CD14-positive monocyte (primary cell): ENCODE results near the gene RGS19. TPM values are rescaled to one million over a fixed set of nuclear protein-coding genes. Genes with fewer than 3 reads are reported as not detected.

Source experiments
- DNase-seq, 3 donors: peaks; one replicate each; pipeline ENCODE4 v3.0.0-alpha.2; 2011 to 2022
- H2AFZ ChIP-seq: 2 replicates; pipeline ENCODE4 v1.6.0; 2012; ENCODE audit warnings: mild to moderate bottlenecking, low read depth, low read length, inconsistent platforms; ENCODE audit not compliant: insufficient read depth, poor library complexity, severe bottlenecking
- H3K27ac ChIP-seq, 2 donors: 1 replicate in 1 of 2; 2 replicates in 1 of 2; pipeline ENCODE4 v1.5.1; 2012 to 2013; ENCODE audit warnings: low read length in 2 of 2, control low read depth in 1 of 2, inconsistent platforms in 1 of 2, low read depth in 1 of 2, mild to moderate bottlenecking in 1 of 2
- H3K27me3 ChIP-seq, 2 donors: one replicate each; pipeline versions ENCODE4 v1.6.0 to v1.6.1; 2011 to 2013; ENCODE audit warnings: low read length in 2 of 2; ENCODE audit not compliant: control insufficient read depth in 2 of 2, insufficient read depth in 2 of 2
- H3K36me3 ChIP-seq, 2 donors: replicated peaks in 1 of 2; 1 replicate in 1 of 2; 2 replicates in 1 of 2; pipeline versions ENCODE4 v1.5.1 to v1.6.1; 2012 to 2013; ENCODE audit warnings: low read length in 2 of 2, control low read depth in 1 of 2, inconsistent platforms in 1 of 2, mild to moderate bottlenecking in 1 of 2; ENCODE audit not compliant: insufficient read depth in 2 of 2, control insufficient read depth in 1 of 2
- H3K4me1 ChIP-seq, 2 donors: 1 replicate in 1 of 2; 2 replicates in 1 of 2; pipeline versions ENCODE4 v1.5.1 to v1.6.1; 2012 to 2013; ENCODE audit warnings: low read length in 2 of 2, control low read depth in 1 of 2, inconsistent platforms in 1 of 2, mild to moderate bottlenecking in 1 of 2, moderate library complexity in 1 of 2; ENCODE audit not compliant: insufficient read depth in 2 of 2, control insufficient read depth in 1 of 2
- H3K4me2 ChIP-seq: replicated peaks from 2 replicates; pipeline ENCODE3; 2012; ENCODE audit warnings: low read length, moderate library complexity, mild to moderate bottlenecking; ENCODE audit not compliant: poor library complexity, severe bottlenecking; ENCODE audit errors: extremely low read depth
- H3K4me3 ChIP-seq, 3 experiments: fragments of 200-600 bp in 1 of 3; sonication (generic) in 1 of 3; replicated peaks in 1 of 3; 1 replicate in 2 of 3; 2 replicates in 1 of 3; pipeline ENCODE4 v1.5.1; 2011 to 2013; ENCODE audit warnings: low read length in 3 of 3, mild to moderate bottlenecking in 3 of 3, control low read depth in 2 of 3, low read depth in 2 of 3, inconsistent platforms in 1 of 3, moderate library complexity in 1 of 3
- H3K79me2 ChIP-seq: 2 replicates; pipeline ENCODE4 v1.6.0; 2012; ENCODE audit warnings: mild to moderate bottlenecking, control low read depth, inconsistent platforms, low read length, moderate library complexity; ENCODE audit not compliant: insufficient read depth
- H3K9ac ChIP-seq: 2 replicates; pipeline ENCODE4 v1.6.0; 2017; ENCODE audit warnings: low read length, mild to moderate bottlenecking; ENCODE audit not compliant: insufficient read depth, poor library complexity, severe bottlenecking
- H3K9me3 ChIP-seq, 2 donors: replicated peaks in 1 of 2; 1 replicate in 1 of 2; 2 replicates in 1 of 2; pipeline versions ENCODE4 v1.5.1 to v1.6.1; 2012 to 2013; ENCODE audit warnings: low read length in 2 of 2, control low read depth in 1 of 2; ENCODE audit not compliant: control insufficient read depth in 1 of 2, insufficient read depth in 1 of 2
- H4K20me1 ChIP-seq: 2 replicates; pipeline ENCODE4 v1.6.0; 2012; ENCODE audit warnings: mild to moderate bottlenecking, low read length, control low read depth, moderate library complexity; ENCODE audit not compliant: insufficient read depth
- H3K27ac Mint-ChIP-seq, 7 donors: one replicate each; pipeline ENCODE4 v1.8.0; 2020; ENCODE audit warnings: mild to moderate bottlenecking in 7 of 7, mixed read lengths in 7 of 7, moderate library complexity in 6 of 7, inconsistent platforms in 2 of 7
- H3K27me3 Mint-ChIP-seq, 3 donors: one replicate each; pipeline ENCODE4 v1.8.0; 2021 to 2022; ENCODE audit warnings: low read depth in 3 of 3, mild to moderate bottlenecking in 3 of 3, mixed read lengths in 3 of 3, moderate library complexity in 3 of 3, inconsistent platforms in 1 of 3
- H3K36me3 Mint-ChIP-seq, 2 donors: one replicate each; pipeline ENCODE4 v1.8.0; 2020; ENCODE audit warnings: mixed read lengths in 2 of 2, inconsistent platforms in 1 of 2, mild to moderate bottlenecking in 1 of 2
- H3K4me1 Mint-ChIP-seq: one replicate; pipeline ENCODE4 v1.8.0; 2020; ENCODE audit warnings: mild to moderate bottlenecking, mixed read lengths
- H3K4me3 Mint-ChIP-seq, 2 donors: one replicate each; pipeline ENCODE4 v1.8.0; 2020; ENCODE audit warnings: mild to moderate bottlenecking in 2 of 2, mixed read lengths in 2 of 2, moderate library complexity in 1 of 2
- H3K9me3 Mint-ChIP-seq, 7 donors: one replicate each; pipeline ENCODE4 v1.8.0; 2020 to 2022; ENCODE audit warnings: mixed read lengths in 7 of 7, mild to moderate bottlenecking in 6 of 7, moderate library complexity in 6 of 7, inconsistent platforms in 2 of 7
- WGBS: methylation state at CpG from one replicate; pipeline ENCODE4 v1.1.5; 2013; ENCODE audit warnings: missing lambda C conversion rate; ENCODE audit not compliant: insufficient coverage; 5-methylcytosine and 5-hydroxymethylcytosine counted together
- intact Hi-C, 2 donors: fragments of 100-400 bp; cut with micrococcal nuclease; formaldehyde crosslinking; loops; one replicate each; pipeline versions ENCODE4 v1.15.0 to v1.15.1; 2023
- polyA plus RNA-seq, 3 donors: library from polyadenylated mRNA; depleted of rRNA in 1 of 3; unstranded in 2 of 3; stranded (reverse) in 1 of 3; fragments of 300-500 nt in 2 of 3; fragments of >200 nt in 1 of 3; fragmentation: Illumina TruSeq in 2 of 3; gene quantifications; 1 replicate in 2 of 3; 2 replicates in 1 of 3; pipeline ENCODE4 v1.2.3, GENCODE V29; 2012 to 2021
- TF ChIP-seq, protein P1 (sequence below): fragments of 200-600 bp; IDR thresholded peaks from one replicate; pipeline ENCODE4 v1.8.0; 2022; ENCODE audit warnings: antibody characterized with exemption, mild to moderate bottlenecking

RGS19 gene
- polyA plus RNA-seq, 3 donors, result 235 to 280 (median 244) TPM

DNA sequence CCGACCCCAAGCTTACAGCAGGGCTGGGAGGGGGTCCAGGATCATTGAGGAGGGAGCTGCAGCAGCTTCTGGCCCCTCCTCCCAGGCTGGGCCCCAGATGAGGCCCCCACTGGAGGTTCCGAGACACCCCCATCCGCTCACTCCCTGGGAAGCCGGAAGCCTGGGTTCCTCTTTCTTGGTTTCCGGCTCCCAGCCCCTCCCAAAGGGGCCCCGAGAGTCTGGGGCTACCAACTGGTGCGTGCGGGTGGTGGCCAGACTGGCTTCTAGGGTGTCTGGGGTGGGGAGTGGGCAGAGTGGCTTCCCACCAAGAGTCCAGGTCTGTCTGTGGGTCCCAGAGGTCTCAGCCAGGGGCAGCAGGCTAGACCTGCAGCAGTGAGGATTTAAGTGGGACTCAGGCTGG, 2.2 kb downstream of the RGS19 start:
- peaks cover 94% of the 10 kb centered on the region for H4K20me1 ChIP-seq
- peak overlapping the region; percentile 88 for H3K9ac ChIP-seq
- H3K27me3 ChIP-seq, result no peaks in the 10 kb centered on the region
- peak overlapping the region; percentile 82 to 94 (median 92) for H3K27ac Mint-ChIP-seq
- 0% methylated on average over 3 of the region's 8 CpGs for WGBS
- H3K79me2 ChIP-seq, result peaks cover 82% of the 10 kb centered on the region
- H3K4me3 Mint-ChIP-seq, result peak overlapping the region; percentile 95 to 97
- no peak overlapping the region for H2AFZ ChIP-seq
- peaks cover 43% of the 10 kb centered on the region for H3K4me1 Mint-ChIP-seq
- H3K4me3 ChIP-seq, result peak overlapping the region; percentile 78 to 100 (median 84)
- H3K36me3 ChIP-seq, result peaks cover 42% of the 10 kb centered on the region in 2 donors
- H3K9me3 ChIP-seq, result no peaks in the 10 kb centered on the region
- H3K27ac ChIP-seq, result peak overlapping the region; percentile 81 to 86
- TF ChIP-seq, protein P1, sequence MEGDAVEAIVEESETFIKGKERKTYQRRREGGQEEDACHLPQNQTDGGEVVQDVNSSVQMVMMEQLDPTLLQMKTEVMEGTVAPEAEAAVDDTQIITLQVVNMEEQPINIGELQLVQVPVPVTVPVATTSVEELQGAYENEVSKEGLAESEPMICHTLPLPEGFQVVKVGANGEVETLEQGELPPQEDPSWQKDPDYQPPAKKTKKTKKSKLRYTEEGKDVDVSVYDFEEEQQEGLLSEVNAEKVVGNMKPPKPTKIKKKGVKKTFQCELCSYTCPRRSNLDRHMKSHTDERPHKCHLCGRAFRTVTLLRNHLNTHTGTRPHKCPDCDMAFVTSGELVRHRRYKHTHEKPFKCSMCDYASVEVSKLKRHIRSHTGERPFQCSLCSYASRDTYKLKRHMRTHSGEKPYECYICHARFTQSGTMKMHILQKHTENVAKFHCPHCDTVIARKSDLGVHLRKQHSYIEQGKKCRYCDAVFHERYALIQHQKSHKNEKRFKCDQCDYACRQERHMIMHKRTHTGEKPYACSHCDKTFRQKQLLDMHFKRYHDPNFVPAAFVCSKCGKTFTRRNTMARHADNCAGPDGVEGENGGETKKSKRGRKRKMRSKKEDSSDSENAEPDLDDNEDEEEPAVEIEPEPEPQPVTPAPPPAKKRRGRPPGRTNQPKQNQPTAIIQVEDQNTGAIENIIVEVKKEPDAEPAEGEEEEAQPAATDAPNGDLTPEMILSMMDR, result no peak
- H3K4me2 ChIP-seq, result peak overlapping the region; percentile 92
- H3K36me3 Mint-ChIP-seq, result peaks cover 31 to 47% of the 10 kb centered on the region in 2 donors
- intact Hi-C loops, result no loop called here
- no peaks in the 10 kb centered on the region for H3K9me3 Mint-ChIP-seq
- H3K27me3 Mint-ChIP-seq, result peaks cover 1 to 3% (median 3%) of the 10 kb centered on the region in 3 donors
- peaks cover 37 to 62% of the 10 kb centered on the region in 2 donors for H3K4me1 ChIP-seq
- DNase-seq, result peak; percentile 64 to 85 (median 66)

DNA sequence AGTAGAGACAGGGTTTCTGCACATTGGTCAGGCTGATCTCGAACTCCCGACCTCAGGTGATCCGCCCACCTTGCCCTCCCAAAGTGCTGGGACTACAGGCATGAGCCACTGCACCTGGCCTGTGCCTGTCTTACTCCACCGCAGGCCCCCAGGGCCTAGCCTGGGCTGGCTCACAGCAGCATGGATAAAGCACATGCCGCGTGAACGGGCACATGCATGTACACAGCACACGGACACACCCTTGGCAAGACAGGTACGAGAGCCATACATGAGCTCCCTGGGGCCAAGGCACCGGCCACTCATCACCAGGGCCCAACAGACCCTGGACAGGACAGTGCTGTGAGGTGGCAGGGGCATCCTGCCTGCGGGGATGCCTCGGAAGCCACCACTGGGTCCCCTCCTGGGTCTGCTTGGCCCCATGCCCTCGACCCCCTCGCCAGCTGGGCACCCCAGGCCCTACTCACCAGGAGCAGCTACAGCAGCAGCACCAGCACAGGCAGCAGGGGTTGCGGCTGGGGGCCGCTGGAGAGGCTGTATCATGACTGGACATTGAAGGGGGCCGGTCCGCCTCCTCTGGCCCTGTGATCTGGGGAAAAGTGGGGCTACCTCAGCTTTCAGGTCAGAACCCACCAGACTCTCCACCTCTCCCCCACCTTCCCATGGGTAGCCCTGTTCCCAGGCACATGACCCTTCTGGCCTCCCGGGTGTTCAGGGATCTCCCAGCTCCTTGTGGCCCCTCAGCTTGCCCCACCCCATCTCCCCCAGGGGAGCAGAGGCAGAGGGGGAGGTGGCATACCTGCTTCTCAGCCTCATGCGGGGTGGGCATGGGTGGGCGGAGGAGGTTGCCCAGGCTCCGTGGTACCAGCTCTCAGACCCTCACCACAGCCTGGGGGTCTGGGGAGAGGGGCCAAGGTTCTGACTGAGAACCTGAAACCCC, 3.0 kb downstream of the RGS19 start:
- H3K27me3 Mint-ChIP-seq, result peaks cover 0 to 3% (median 0%) of the 10 kb centered on the region in 3 donors
- peak overlapping the region; percentile 62 to 94 (median 89) for H3K27ac Mint-ChIP-seq
- H2AFZ ChIP-seq, result no peak overlapping the region
- H3K4me1 ChIP-seq, result peaks cover 29 to 55% of the 10 kb centered on the region in 2 donors
- peaks cover 94% of the 10 kb centered on the region for H4K20me1 ChIP-seq
- no peaks in the 10 kb centered on the region for H3K9me3 ChIP-seq
- peaks cover 32 to 51% of the 10 kb centered on the region in 2 donors for H3K36me3 Mint-ChIP-seq
- peaks cover 41% of the 10 kb centered on the region for H3K4me1 Mint-ChIP-seq
- peaks cover 74% of the 10 kb centered on the region for H3K79me2 ChIP-seq
- H3K27me3 ChIP-seq, result no peaks in the 10 kb centered on the region
- H3K9ac ChIP-seq, result peak overlapping the region; percentile 88
- WGBS, result 85% methylated on average over 14 of the region's 22 CpGs
- peak overlapping the region; percentile 92 for H3K4me2 ChIP-seq
- peak overlapping the region; percentile 81 to 86 for H3K27ac ChIP-seq
- TF ChIP-seq, protein P1, result no peak
- H3K4me3 Mint-ChIP-seq, result peak overlapping the region; percentile 95 to 97
- peaks cover 43 to 46% of the 10 kb centered on the region in 2 donors for H3K36me3 ChIP-seq
- DNase-seq, result no peak
- no peaks in the 10 kb centered on the region for H3K9me3 Mint-ChIP-seq
- intact Hi-C loops, result no loop called here
- H3K4me3 ChIP-seq, result peak overlapping the region; percentile 78 to 100 (median 84)
